Measurements from ENCODE around the gene NUDC. TPM values are rescaled to one million over a fixed set of nuclear protein-coding genes. Genes with fewer than 3 reads are reported as not detected.

The NUDC gene
- total RNA-seq, 1 experiment from 2014 or later = 118 TPM

DNA sequence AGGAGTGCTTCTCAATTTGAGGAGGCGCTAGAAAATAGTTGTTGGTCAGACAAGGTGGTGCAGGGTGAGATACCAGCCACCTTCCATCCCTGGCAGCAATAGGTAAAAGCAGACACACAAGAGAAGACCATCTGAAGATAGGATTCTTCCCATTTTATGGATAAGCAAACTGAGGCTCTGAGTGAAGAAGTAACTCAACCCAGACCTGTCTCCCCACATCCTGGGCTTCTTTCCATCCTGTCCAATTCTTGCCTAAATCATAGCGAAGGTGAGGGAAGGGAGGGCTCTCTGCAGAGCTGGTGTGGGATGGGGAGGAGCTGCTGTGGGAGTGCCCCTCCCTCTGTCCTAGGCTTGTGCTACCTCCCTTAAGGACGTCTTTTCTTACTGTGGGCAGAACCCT is 50.0 kb downstream of the NUDC start:
- peaks cover 11% of the 10 kb centered on the region for H3K27me3 Mint-ChIP-seq (ENCODE audit: low read depth)
- H3K79me1 ChIP-seq (ENCODE audit: insufficient read depth, low read depth, low read length, poor library complexity, severe bottlenecking) = no peaks in the 10 kb centered on the region
- no peak overlapping the region for H3K23ac ChIP-seq (ENCODE audit: insufficient read length, low read depth, low read length)
- H4K91ac ChIP-seq (ENCODE audit: insufficient read length, low read depth, low read length) = no peak overlapping the region
- no peak for DNase-seq
- H2AK5ac ChIP-seq (ENCODE audit: insufficient read length, low read length) = no peak overlapping the region
- no peaks in the 10 kb centered on the region for H3K4me1 ChIP-seq (ENCODE audit: insufficient read depth, low read length)
- H2BK12ac ChIP-seq (ENCODE audit: insufficient read length, low read depth, low read length) = no peak overlapping the region
- no peaks in the 10 kb centered on the region; the same call in 1 of the 2 replicates for H3K27me3 ChIP-seq (ENCODE audit: insufficient read depth, low read length)
- H3K56ac ChIP-seq (ENCODE audit: insufficient read length, low read depth, low read length) = no peak overlapping the region
- no peaks in the 10 kb centered on the region for H3K9me3 ChIP-seq (ENCODE audit: control insufficient read depth, low read depth, low read length)
- H4K5ac ChIP-seq (ENCODE audit: insufficient read length, low read depth, low read length) = no peak overlapping the region
- no peak overlapping the region for H3K27ac ChIP-seq (ENCODE audit: insufficient read length, low read depth, low read length)
- H4K8ac ChIP-seq (replicated peaks; ENCODE audit: insufficient read length, low read depth, low read length) = no peak overlapping the region
- H2BK120ac ChIP-seq (ENCODE audit: low read depth, low read length, poor library complexity, severe bottlenecking) = no peak overlapping the region
- H2AFZ ChIP-seq (ENCODE audit: low read length) = no peak overlapping the region
- H3K4ac ChIP-seq (ENCODE audit: low read depth, low read length) = no peak overlapping the region
- no peak overlapping the region for H2BK15ac ChIP-seq (ENCODE audit: low read depth, low read length)
- no peaks in the 10 kb centered on the region for H3K23me2 ChIP-seq (ENCODE audit: insufficient read length, low read depth, low read length, poor library complexity, severe bottlenecking)
- no peaks in the 10 kb centered on the region for H3K36me3 Mint-ChIP-seq (ENCODE audit: insufficient read depth in 1 of 3, low read depth in 3 of 3)
- H2BK20ac ChIP-seq (ENCODE audit: low read depth, low read length, poor library complexity, severe bottlenecking) = no peak overlapping the region
- H3K9me3 Mint-ChIP-seq = no peaks in the 10 kb centered on the region
- TF ChIP-seq, protein P1, sequence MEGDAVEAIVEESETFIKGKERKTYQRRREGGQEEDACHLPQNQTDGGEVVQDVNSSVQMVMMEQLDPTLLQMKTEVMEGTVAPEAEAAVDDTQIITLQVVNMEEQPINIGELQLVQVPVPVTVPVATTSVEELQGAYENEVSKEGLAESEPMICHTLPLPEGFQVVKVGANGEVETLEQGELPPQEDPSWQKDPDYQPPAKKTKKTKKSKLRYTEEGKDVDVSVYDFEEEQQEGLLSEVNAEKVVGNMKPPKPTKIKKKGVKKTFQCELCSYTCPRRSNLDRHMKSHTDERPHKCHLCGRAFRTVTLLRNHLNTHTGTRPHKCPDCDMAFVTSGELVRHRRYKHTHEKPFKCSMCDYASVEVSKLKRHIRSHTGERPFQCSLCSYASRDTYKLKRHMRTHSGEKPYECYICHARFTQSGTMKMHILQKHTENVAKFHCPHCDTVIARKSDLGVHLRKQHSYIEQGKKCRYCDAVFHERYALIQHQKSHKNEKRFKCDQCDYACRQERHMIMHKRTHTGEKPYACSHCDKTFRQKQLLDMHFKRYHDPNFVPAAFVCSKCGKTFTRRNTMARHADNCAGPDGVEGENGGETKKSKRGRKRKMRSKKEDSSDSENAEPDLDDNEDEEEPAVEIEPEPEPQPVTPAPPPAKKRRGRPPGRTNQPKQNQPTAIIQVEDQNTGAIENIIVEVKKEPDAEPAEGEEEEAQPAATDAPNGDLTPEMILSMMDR (conservative IDR thresholded peaks at IDR 0.05) = no peak
- H3K18ac ChIP-seq (ENCODE audit: insufficient read length, low read depth, low read length) = no peak overlapping the region
- H3K9ac ChIP-seq (ENCODE audit: extremely low read depth, insufficient read length, low read length) = no peak overlapping the region
- no CpG with 5 or more reads among the region's 3 CpGs for WGBS (ENCODE audit: extremely low coverage, insufficient read length, low lambda C conversion rate)
- no peak overlapping the region for H2BK5ac ChIP-seq (ENCODE audit: insufficient read length, low read length)
- no peaks in the 10 kb centered on the region for H4K20me1 ChIP-seq (ENCODE audit: control insufficient read depth, insufficient read depth, insufficient read length)
- H3K14ac ChIP-seq (ENCODE audit: insufficient read depth, low read length) = no peak overlapping the region
- peaks cover 16 to 31% of the 10 kb centered on the region in 2 experiments for H3K4me1 Mint-ChIP-seq
- no peaks in the 10 kb centered on the region for H3K79me2 ChIP-seq (ENCODE audit: insufficient read depth, low read length)
- no peak overlapping the region for H3K27ac Mint-ChIP-seq
- H3T11ph ChIP-seq (ENCODE audit: low read length) = no peak overlapping the region
- no peak overlapping the region for H3K4me2 ChIP-seq (ENCODE audit: insufficient read depth, insufficient read length, low read length)
- H3K4me3 Mint-ChIP-seq = no peak overlapping the region
